K562 (cell line): ENCODE data around the gene USP12.

Experiments
- C11orf30 ChIP-seq: fragments of 450-650 bp; IDR thresholded peaks from 2 replicates; pipeline ENCODE4 v1.6.1; 2016; ENCODE audit warnings: low read depth, mild to moderate bottlenecking
- CTCF ChIP-seq, 3 experiments: IDR thresholded peaks in 2 of 3; conservative IDR thresholded peaks in 1 of 3; 2 replicates each; pipeline ENCODE4 v1.5.1; 2011 to 2012; ENCODE audit warnings: low read length in 3 of 3, mild to moderate bottlenecking in 3 of 3, control low read depth in 2 of 3, improper control_type of control experiment in 1 of 3, inconsistent platforms in 1 of 3, low read depth in 1 of 3, mixed read lengths in 1 of 3, moderate library complexity in 1 of 3; ENCODE audit not compliant: insufficient read depth in 2 of 3
- FOXJ3 ChIP-seq: sonication (generic); formaldehyde crosslinking; IDR thresholded peaks from 2 replicates; pipeline ENCODE4 v1.4.0; 2020; ENCODE audit warnings: mild to moderate bottlenecking, missing genetic modification reagents
- LCOR ChIP-seq: sonication (generic); formaldehyde crosslinking; IDR thresholded peaks from 2 replicates; pipeline ENCODE4 v1.8.0; 2022; ENCODE audit warnings: mild to moderate bottlenecking, missing genetic modification reagents
- NBN ChIP-seq: fragments of 450-650 bp; IDR thresholded peaks from 2 replicates; pipeline ENCODE4 v1.6.1; 2016; ENCODE audit warnings: low read depth, mild to moderate bottlenecking
- NRF1 ChIP-seq, 2 experiments: fragments of 450-650 bp; IDR thresholded peaks in 1 of 2; conservative IDR thresholded peaks in 1 of 2; 2 replicates each; pipeline ENCODE4 v1.6.1; 2014; ENCODE audit warnings: mild to moderate bottlenecking in 2 of 2
- POLR2AphosphoS5 ChIP-seq: IDR thresholded peaks from 2 replicates; pipeline ENCODE4 v1.6.1; 2011; ENCODE audit warnings: mild to moderate bottlenecking, low read depth, low read length, moderate library complexity; ENCODE audit not compliant: control insufficient read depth, insufficient read depth
- RCOR1 ChIP-seq, 2 experiments: IDR thresholded peaks; 2 replicates each; pipeline ENCODE4 v1.6.1; 2012; ENCODE audit warnings: low read depth in 2 of 2, low read length in 2 of 2, borderline replicate concordance in 1 of 2, improper control_type of control experiment in 1 of 2
- TEAD4 ChIP-seq, 2 experiments: sonication (generic) in 1 of 2; formaldehyde crosslinking in 1 of 2; IDR thresholded peaks; 2 replicates each; pipeline versions ENCODE4 v1.6.1 to v1.8.0; 2012 to 2022; ENCODE audit warnings: borderline replicate concordance in 1 of 2, inconsistent platforms in 1 of 2, low read length in 1 of 2, mild to moderate bottlenecking in 1 of 2, missing genetic modification reagents in 1 of 2
- TF ChIP-seq, protein P1 (sequence below): fragments of 450-650 bp; IDR thresholded peaks from 2 replicates; pipeline ENCODE4 v1.6.1; 2017; ENCODE audit warnings: antibody characterized with exemption
- TF ChIP-seq, protein P2 (sequence below): fragments of 450-650 bp; formaldehyde crosslinking; IDR thresholded peaks from 2 replicates; pipeline ENCODE4 v1.4.0; 2020; ENCODE audit warnings: mild to moderate bottlenecking, moderate library complexity

GRCh38 chr13:27101847-27102246, 69.8 kb downstream of the USP12 start:
- TF ChIP-seq POLR2AphosphoS5 (no peak), FOXJ3 (no peak), CTCF (IDR thresholded peaks at IDR 0.05 in 2 of 3, conservative IDR thresholded peaks at IDR 0.05 in 1 of 3; ENCODE audit: insufficient read depth in 2 of 3, low read depth in 1 of 3, low read length in 3 of 3) (no peak), NRF1 (conservative IDR thresholded peaks at IDR 0.05 in 1 of 2, IDR thresholded peaks at IDR 0.05 in 1 of 2) (no peak), C11orf30 (no peak), TEAD4 (IDR thresholded peaks at IDR 0.05; ENCODE audit: low read length) (no peak), TEAD4 (CRISPR knock-in tag; IDR thresholded peaks at IDR 0.05; ENCODE audit: borderline replicate concordance) (no peak), LCOR (CRISPR knock-in tag) (no peak), NBN (no peak), RCOR1 (IDR thresholded peaks at IDR 0.05; ENCODE audit: borderline replicate concordance in 1 of 2, low read depth in 2 of 2, low read length in 2 of 2) (no peak)
- TF ChIP-seq, protein P1, sequence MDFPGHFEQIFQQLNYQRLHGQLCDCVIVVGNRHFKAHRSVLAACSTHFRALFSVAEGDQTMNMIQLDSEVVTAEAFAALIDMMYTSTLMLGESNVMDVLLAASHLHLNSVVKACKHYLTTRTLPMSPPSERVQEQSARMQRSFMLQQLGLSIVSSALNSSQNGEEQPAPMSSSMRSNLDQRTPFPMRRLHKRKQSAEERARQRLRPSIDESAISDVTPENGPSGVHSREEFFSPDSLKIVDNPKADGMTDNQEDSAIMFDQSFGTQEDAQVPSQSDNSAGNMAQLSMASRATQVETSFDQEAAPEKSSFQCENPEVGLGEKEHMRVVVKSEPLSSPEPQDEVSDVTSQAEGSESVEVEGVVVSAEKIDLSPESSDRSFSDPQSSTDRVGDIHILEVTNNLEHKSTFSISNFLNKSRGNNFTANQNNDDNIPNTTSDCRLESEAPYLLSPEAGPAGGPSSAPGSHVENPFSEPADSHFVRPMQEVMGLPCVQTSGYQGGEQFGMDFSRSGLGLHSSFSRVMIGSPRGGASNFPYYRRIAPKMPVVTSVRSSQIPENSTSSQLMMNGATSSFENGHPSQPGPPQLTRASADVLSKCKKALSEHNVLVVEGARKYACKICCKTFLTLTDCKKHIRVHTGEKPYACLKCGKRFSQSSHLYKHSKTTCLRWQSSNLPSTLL, result no peak
- TF ChIP-seq, protein P2, sequence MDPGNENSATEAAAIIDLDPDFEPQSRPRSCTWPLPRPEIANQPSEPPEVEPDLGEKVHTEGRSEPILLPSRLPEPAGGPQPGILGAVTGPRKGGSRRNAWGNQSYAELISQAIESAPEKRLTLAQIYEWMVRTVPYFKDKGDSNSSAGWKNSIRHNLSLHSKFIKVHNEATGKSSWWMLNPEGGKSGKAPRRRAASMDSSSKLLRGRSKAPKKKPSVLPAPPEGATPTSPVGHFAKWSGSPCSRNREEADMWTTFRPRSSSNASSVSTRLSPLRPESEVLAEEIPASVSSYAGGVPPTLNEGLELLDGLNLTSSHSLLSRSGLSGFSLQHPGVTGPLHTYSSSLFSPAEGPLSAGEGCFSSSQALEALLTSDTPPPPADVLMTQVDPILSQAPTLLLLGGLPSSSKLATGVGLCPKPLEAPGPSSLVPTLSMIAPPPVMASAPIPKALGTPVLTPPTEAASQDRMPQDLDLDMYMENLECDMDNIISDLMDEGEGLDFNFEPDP (CRISPR knock-in tag), result no peak
